Dendritic cell treated with granulocyte-macrophage colony-stimulating factor and Interleukin-4, amounts not matched to agents 40 ng/mL and 50 ng/mL, for 4 days (primary cell): ENCODE measurements around the gene MPO.

Experiments
- H3K27ac Mint-ChIP-seq: one replicate; pipeline ENCODE4 v1.8.0; 2022; ENCODE audit warnings: mild to moderate bottlenecking, mixed read lengths
- H3K27me3 Mint-ChIP-seq: one replicate; pipeline ENCODE4 v1.8.0; 2022; ENCODE audit warnings: mild to moderate bottlenecking, mixed read lengths
- H3K36me3 Mint-ChIP-seq: one replicate; pipeline ENCODE4 v1.8.0; 2022; ENCODE audit warnings: low read depth, mixed read lengths
- H3K4me1 Mint-ChIP-seq: one replicate; pipeline ENCODE4 v1.8.0; 2022; ENCODE audit warnings: low read depth, mixed read lengths
- H3K4me3 Mint-ChIP-seq: one replicate; pipeline ENCODE4 v1.8.0; 2022; ENCODE audit warnings: mild to moderate bottlenecking, moderate library complexity, mixed read lengths
- H3K9me3 Mint-ChIP-seq: one replicate; pipeline ENCODE4 v1.8.0; 2022; ENCODE audit warnings: mixed read lengths
- intact Hi-C: fragments of 100-400 bp; cut with micrococcal nuclease; formaldehyde crosslinking; loops from one replicate; pipeline ENCODE4 v1.15.0; 2022

MPO gene

GRCh38 chr17:58264407-58265103, 16.2 kb downstream of the MPO start:
- Mint-ChIP-seq H3K27me3 (peaks cover 56% of the 10 kb centered on the region), H3K36me3 (no peaks in the 10 kb centered on the region), H3K4me3 (no peak overlapping the region), H3K9me3 (no peaks in the 10 kb centered on the region), H3K27ac (no peak overlapping the region), H3K4me1 (peaks cover 31% of the 10 kb centered on the region)
- intact Hi-C loops: loop anchor here (5.0 kb wide), 1 partner anchor 32 kb away; no protein-coding TSS in a partner anchor

- Mint-ChIP-seq H3K27me3 (peaks cover 62% of the 10 kb centered on the region), H3K27ac (no peak overlapping the region), H3K4me3 (no peak overlapping the region), H3K9me3 (no peaks in the 10 kb centered on the region), H3K36me3 (no peaks in the 10 kb centered on the region), H3K4me1 (peaks cover 23% of the 10 kb centered on the region)
- intact Hi-C loops: no loop called here
Observed at GRCh38 chr17:58263773-58264172, 17.0 kb downstream of the MPO start.

- Mint-ChIP-seq H3K27ac (no peak overlapping the region), H3K36me3 (no peaks in the 10 kb centered on the region), H3K4me1 (peaks cover 7% of the 10 kb centered on the region), H3K9me3 (no peaks in the 10 kb centered on the region), H3K4me3 (no peak overlapping the region), H3K27me3 (peaks cover 77% of the 10 kb centered on the region)
- intact Hi-C loops: no loop called here
Observed at GRCh38 chr17:58262149-58262548, 18.6 kb downstream of the MPO start.

- Mint-ChIP-seq H3K4me1 (peaks cover 11% of the 10 kb centered on the region), H3K36me3 (no peaks in the 10 kb centered on the region), H3K9me3 (no peaks in the 10 kb centered on the region), H3K4me3 (no peak overlapping the region), H3K27me3 (peaks cover 75% of the 10 kb centered on the region), H3K27ac (no peak overlapping the region)
- intact Hi-C loops: no loop called here
Observed at GRCh38 chr17:58254803-58255202, 25.9 kb downstream of the MPO start.

GRCh38 chr17:58253082-58253481, 27.7 kb downstream of the MPO start:
- Mint-ChIP-seq H3K9me3 (no peaks in the 10 kb centered on the region), H3K4me1 (peaks cover 27% of the 10 kb centered on the region), H3K27me3 (peaks cover 76% of the 10 kb centered on the region), H3K36me3 (no peaks in the 10 kb centered on the region), H3K27ac (no peak overlapping the region), H3K4me3 (no peak overlapping the region)
- intact Hi-C loops: no loop called here

- H3K4me3 Mint-ChIP-seq: no peak overlapping the region
- no peaks in the 10 kb centered on the region for H3K9me3 Mint-ChIP-seq
- no peaks in the 10 kb centered on the region for H3K36me3 Mint-ChIP-seq
- peaks cover 70% of the 10 kb centered on the region for H3K27me3 Mint-ChIP-seq
- intact Hi-C loops: no loop called here
- peaks cover 35% of the 10 kb centered on the region for H3K4me1 Mint-ChIP-seq
- no peak overlapping the region for H3K27ac Mint-ChIP-seq
Observed at GRCh38 chr17:58252141-58252540, 28.6 kb downstream of the MPO start.

GRCh38 chr17:58250344-58251011, 30.3 kb downstream of the MPO start:
- Mint-ChIP-seq H3K4me3 (no peak overlapping the region), H3K9me3 (no peaks in the 10 kb centered on the region), H3K36me3 (no peaks in the 10 kb centered on the region), H3K27ac (no peak overlapping the region), H3K27me3 (peaks cover 74% of the 10 kb centered on the region), H3K4me1 (peaks cover 35% of the 10 kb centered on the region)
- intact Hi-C loops: no loop called here

- intact Hi-C loops: loop anchor here (1.0 kb wide), 2 partner anchors 30 to 49 kb away; partner anchors contain the start of gene MKS1
- H3K9me3 Mint-ChIP-seq: no peaks in the 10 kb centered on the region
- no peaks in the 10 kb centered on the region for H3K36me3 Mint-ChIP-seq
- H3K27ac Mint-ChIP-seq: peak overlapping the region; percentile 66
- H3K4me1 Mint-ChIP-seq: peaks cover 30% of the 10 kb centered on the region
- H3K27me3 Mint-ChIP-seq: peaks cover 76% of the 10 kb centered on the region
- H3K4me3 Mint-ChIP-seq: peak overlapping the region; percentile 90
Observed at GRCh38 chr17:58249270-58250133, 31.2 kb downstream of the MPO start.

- Mint-ChIP-seq H3K27me3 (peaks cover 79% of the 10 kb centered on the region), H3K4me1 (peaks cover 30% of the 10 kb centered on the region), H3K9me3 (no peaks in the 10 kb centered on the region), H3K36me3 (no peaks in the 10 kb centered on the region), H3K27ac (peak overlapping the region; percentile 66), H3K4me3 (peak overlapping the region; percentile 90)
- intact Hi-C loops: loop anchor here (1.0 kb wide), 2 partner anchors 30 to 49 kb away; partner anchors contain the start of gene MKS1
Observed at GRCh38 chr17:58248955-58249269, 31.8 kb downstream of the MPO start.

- Mint-ChIP-seq H3K27ac (peak overlapping the region; percentile 26), H3K36me3 (no peaks in the 10 kb centered on the region), H3K4me3 (no peak overlapping the region), H3K9me3 (no peaks in the 10 kb centered on the region), H3K27me3 (peaks cover 83% of the 10 kb centered on the region), H3K4me1 (peaks cover 30% of the 10 kb centered on the region)
- intact Hi-C loops: no loop called here
Observed at GRCh38 chr17:58247511-58248363, 33.0 kb downstream of the MPO start.

GRCh38 chr17:58246781-58247180, 34.0 kb downstream of the MPO start:
- H3K27me3 Mint-ChIP-seq: peaks cover 86% of the 10 kb centered on the region
- H3K4me3 Mint-ChIP-seq: no peak overlapping the region
- H3K36me3 Mint-ChIP-seq: no peaks in the 10 kb centered on the region
- intact Hi-C loops: no loop called here
- peaks cover 30% of the 10 kb centered on the region for H3K4me1 Mint-ChIP-seq
- no peaks in the 10 kb centered on the region for H3K9me3 Mint-ChIP-seq
- no peak overlapping the region for H3K27ac Mint-ChIP-seq

GRCh38 chr17:58246104-58246740, 34.5 kb downstream of the MPO start:
- H3K4me1 Mint-ChIP-seq: peaks cover 36% of the 10 kb centered on the region
- peaks cover 86% of the 10 kb centered on the region for H3K27me3 Mint-ChIP-seq

More at GRCh38 chr17:58246104-58246740, 34.5 kb downstream of the MPO start:
- Mint-ChIP-seq H3K27ac (no peak overlapping the region), H3K4me3 (no peak overlapping the region), H3K36me3 (no peaks in the 10 kb centered on the region), H3K9me3 (no peaks in the 10 kb centered on the region)
- intact Hi-C loops: no loop called here
